HK-2 (cell line): ENCODE data around the gene LAMA1.
"Not testable (repeated sequence)": the region's sequence is repeated elsewhere in the genome, so short reads cannot be mapped to it uniquely, and the experiment has no call there.

Experiments
- DNase-seq: peaks from one replicate; pipeline ENCODE4 v3.0.0-alpha.2; 2018; ENCODE audit not compliant: unreplicated experiment

Gene LAMA1

GRCh38 chr18:6949800-6950586 lies 167.6 kb downstream of the LAMA1 start:
- no peak for DNase-seq

DNA sequence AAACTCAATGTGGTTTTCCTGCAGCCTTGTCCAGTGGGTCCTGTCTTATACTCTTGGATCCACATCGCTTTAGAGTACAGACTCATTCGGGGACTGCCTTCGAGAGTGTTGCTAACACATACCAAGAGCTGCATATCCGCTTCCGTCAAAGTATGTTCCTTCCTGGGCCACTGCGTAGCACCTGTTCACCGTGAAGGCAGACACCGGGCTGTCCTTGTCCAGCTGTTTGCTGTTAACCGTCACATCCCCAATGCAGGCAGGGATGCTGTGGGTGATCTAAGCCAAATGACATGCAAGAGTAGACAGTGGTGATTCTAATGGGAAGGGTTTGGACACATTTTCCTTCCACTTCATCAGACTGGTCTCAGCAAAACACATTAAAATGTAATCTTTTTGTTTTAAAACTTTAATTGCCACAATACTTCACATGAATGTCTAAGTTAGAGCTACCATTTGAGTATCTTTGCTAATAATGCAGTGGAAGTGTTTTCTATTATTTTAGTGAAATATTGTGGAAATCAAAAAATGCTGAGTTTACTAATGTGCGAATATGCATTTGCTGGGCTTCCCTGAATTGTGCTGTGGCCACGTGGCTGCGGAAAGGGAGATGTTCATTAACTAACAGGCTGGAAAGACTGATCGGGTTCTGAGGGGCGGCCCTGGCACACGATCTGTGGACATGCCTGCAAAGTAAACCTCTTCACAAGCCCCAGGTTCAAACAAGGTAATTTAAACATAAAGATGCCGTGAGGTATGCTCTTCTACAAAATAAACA lies 169.1 kb downstream of the LAMA1 start:
- no peak for DNase-seq

DNA sequence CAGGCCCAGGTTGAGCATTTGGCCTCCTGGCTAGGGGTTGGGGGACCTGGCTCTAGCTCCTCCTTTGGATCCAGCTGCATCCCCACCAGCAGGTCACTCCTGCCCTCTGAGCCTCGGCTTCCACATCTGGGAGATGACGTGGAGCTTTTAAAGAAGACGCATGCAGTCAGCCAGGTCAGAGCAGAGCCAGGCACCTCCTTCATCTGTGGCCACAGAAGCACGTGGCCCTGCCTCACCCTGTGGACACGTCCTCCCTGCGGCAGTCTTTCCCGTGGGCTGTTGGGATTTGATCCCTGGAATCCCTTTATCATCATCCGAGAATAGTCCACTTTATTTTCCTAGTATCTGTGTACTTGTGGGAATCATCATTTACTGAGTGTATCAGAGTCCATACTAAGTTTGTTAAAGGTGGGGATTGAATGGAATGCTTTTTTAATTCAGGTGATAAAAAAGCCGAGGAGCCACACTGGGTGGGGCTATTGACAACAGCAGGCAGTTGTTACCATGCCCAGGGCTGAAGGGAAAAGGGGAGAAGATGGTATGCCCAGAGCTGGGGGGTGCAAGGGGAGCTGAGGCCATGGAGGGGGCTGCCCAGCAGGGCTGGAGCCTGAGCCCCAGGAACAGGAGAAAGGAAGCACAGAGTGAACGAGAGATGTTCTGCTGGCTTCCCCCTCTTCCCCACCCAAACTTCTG lies 170.1 kb downstream of the LAMA1 start:
- no peak for DNase-seq

GRCh38 chr18:6943143-6943542 lies 174.5 kb downstream of the LAMA1 start:
- no peak for DNase-seq

DNA sequence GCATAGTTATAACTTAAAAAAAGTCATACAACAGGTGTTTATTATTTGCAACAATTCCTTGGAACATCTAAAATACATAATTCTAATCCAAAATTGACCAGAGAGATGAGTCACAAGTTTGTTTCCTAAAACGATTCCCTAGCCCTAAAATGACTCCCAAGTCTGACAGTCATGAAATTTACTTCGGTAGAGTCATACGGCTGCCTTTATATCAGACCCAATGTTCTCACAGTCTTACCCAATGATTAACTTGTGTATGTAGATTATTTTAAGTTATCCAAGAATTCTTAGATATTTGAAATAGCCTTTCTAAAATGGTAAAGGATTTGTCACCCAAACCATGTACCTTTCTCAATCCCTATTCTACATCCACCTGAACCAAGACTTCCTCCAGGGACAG lies 174.9 kb downstream of the LAMA1 start:
- no peak for DNase-seq

- no peak for DNase-seq
These were observed 175.6 kb downstream of the LAMA1 start for GRCh38 chr18:6941996-6942395.

GRCh38 chr18:6940451-6940850 lies 177.1 kb downstream of the LAMA1 start:
- DNase-seq, result no peak

DNA sequence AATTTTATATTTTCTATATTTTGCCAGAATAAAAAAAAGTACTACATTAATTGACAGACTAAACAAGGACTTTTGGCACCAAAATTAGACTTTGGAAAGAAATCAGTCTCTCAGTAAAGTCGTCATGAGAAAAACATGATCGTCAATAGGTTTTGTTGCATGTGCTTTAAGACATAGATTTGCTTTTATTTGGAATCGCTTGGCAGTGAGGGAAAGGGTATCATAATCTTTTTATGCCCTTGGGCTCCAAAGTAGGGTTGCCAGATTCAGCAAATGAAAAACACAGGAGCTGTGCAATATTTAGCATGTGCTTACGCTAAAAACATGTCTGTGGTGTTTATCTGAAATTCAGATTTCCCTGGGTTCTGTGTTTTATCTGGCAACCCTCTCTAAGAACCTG lies 177.6 kb downstream of the LAMA1 start:
- DNase-seq, result no peak

GRCh38 chr18:6938403-6938802 lies 179.2 kb downstream of the LAMA1 start:
- not testable (repeated sequence) for DNase-seq

DNA sequence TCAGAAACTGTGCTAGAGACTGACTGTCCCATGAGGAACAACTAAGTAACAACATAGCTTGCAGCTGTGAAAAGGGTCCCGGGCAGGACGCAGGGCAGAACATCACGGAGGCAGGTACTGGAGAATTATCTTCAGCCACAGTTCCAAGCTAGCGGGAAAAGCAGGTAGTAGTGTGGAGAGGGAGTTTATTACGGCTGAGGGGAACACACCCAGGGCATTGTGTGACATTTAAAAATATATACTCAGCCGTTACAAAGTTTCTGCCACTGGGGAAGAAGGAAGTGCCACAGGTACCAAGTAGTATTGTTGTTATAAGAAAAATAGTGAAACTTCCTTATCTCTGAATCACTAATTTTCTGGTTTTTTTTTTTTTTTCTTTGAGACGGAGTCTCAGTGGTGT lies 179.6 kb downstream of the LAMA1 start:
- no peak for DNase-seq

GRCh38 chr18:6934859-6935258 lies 182.7 kb downstream of the LAMA1 start:
- no peak for DNase-seq

DNA sequence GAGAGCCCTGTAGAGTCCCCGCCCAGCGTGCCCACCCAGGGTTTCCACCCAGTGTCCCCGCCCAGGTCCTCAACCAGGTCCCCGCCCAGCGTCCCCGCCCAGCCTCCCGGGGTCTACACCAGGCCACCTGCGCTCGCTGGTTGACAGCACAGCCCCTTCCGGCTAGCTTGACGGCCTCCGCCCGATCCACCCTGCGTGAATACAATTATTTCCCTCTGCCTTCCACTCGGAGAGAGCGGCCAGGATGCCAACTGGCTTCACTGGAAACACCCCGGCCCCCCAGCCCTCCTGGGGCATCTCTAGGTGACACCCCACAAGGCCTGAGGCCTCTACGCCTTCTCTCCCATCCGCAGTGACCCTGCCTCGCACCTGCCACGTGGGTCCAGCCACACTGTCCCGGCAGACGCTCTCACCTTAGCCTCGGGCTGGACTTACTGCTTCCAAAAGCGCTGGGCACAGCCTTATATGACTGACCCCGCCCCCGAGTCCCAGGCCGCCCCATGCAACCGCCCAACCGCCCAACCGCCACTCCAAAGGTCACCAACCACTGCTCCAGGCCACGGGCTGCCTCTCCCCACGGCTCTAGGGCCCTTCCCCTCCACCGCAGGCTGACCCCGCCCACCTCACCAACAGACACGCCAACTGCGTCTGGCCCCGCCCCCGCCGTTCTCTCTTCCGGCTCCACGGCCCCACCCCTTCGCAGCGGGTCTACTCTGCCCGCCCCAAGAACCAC lies 188.1 kb downstream of the LAMA1 start:
- DNase-seq, result no peak

DNA sequence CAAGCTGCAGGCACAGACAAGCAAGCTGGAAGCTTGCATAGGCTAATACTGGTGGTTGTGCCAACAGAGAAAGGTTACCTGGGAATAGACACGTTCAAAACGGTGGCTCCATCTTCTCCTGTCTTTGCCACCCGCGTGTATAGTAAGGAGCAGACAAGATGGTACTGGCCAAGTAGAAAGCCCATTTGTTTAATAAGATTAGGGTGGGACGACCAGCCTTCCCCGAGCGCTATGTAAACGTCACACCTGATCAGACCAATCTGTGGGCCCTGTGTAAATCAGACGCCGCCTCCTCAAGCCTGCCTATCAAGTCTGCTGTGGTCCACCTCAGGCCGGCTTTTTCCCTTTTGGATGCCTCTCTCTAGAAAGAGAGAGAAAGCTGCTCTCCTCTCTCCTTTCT lies 189.2 kb downstream of the LAMA1 start:
- DNase-seq, result no peak

DNA sequence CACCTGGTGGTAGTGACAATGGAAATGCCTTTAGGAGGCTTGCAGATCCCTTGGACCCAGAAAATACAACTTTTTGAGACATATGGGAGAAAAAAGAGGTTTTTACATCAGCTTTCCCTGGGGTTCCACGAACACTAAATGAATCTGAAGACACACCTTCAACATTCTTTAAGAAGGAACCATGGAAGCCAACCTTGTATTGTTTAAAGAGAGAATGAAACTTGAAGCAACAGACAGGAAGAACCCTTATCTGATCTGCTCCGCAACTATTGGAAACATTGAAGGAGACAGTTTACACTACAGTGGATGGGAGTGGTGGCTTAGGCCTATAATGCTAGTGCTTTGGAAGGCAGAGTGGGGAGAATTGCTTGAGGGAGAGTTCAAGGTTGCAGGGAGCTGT lies 190.4 kb downstream of the LAMA1 start:
- no peak for DNase-seq

DNA sequence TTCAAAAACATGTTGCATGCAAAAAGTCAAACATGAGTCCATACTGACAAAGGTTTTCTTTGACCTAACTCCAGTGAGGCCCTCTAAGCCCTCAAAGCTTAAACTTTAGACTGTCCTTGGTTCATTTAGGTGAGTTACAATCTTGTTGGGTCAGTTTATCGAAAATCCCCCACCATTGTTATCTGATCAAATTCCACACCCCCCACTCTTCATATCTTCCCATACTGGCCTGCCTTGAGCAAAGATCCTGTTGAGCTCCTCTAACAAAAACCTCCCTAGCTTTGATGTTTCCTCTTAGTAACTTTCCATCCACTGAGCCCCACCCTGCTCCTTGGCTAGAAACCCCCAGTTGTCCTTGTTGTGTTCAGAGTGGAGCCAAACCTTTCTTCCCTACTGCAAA lies 194.4 kb downstream of the LAMA1 start:
- DNase-seq, result no peak

DNA sequence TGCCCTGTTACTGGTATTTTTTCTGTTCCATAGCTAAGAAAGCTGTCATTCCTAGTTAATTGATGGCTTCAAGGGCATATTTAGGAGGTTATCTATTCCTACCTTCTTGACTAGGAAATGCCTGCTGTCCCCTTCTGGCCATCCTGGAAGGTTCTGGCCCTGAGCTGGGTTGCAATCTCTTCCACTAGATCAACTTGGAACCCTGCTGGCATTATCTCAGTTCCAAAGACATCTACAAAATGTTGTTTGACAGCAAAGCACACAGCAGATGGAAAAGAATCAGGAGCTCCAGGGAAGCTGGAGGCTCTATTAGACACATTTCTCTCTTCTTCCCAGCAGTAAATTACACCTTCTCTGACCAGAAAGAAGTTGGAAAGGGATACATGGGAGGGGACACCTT lies 196.0 kb downstream of the LAMA1 start:
- DNase-seq, result no peak

DNA sequence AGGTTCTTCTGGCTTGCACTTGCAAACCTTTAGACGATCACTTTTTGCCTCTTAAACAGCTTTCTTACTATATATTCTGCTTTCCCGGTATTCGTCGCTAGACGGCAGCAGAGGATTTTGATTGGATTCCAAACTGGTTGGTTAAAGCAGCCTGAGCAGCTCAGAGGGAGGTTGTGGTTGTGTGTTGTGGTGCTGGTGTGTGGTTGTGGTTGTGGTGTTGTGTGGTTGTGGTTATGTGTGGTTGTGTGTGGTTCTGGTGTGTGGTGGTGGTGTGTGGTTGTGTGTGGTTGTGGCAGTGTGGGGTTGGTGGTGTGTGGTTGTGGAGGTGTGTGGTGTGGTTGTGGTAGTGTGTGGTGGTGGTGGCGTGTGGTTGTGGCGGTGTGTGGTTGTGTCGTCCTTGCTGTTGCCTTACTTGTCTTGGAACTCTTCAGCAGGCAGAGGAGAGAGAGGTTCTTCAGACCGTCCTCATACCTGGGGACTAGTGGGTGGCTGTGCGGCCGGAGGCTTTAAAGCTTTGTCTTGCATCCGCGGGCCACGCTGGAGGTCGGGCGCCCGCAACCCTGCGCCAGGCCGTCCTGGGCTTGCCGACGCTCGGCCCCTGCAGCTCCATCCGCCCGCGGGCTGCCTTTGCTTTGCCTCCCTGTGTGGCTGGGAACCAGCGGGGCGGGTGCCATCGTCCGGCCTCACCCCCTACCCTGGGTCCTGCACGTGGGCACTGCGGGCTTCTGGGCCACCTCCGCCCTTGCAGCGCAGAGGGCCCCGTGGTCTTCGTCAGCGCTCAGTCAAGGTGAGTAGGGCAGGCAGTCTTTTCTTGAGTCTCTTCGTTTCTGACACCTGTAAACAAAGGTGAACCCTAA lies 197.3 kb downstream of the LAMA1 start:
- DNase-seq, result peak; percentile 39

- peak; percentile 34 for DNase-seq
These were observed 200.5 kb downstream of the LAMA1 start for GRCh38 chr18:6917072-6917471.

GRCh38 chr18:6901286-6901926 lies 216.2 kb downstream of the LAMA1 start:
- no peak for DNase-seq

GRCh38 chr18:6891788-6892187 lies 225.8 kb downstream of the LAMA1 start:
- DNase-seq, result no peak
